HG03159 (cell line): ENCODE measurements around the gene CHI3L1.

Source experiments
- ATAC-seq: cut with Tn5 transposase; IDR thresholded peaks from one replicate; pipeline ENCODE4 v1.9.1; 2021; ENCODE audit warnings: mild to moderate bottlenecking, moderate library complexity; ENCODE audit not compliant: unreplicated experiment

The CHI3L1 gene

GRCh38 chr1:203153051-203153988 lies 33.2 kb downstream of the CHI3L1 start:
- no peak for ATAC-seq

GRCh38 chr1:203152158-203153034 lies 34.1 kb downstream of the CHI3L1 start:
- ATAC-seq, result no peak

GRCh38 chr1:203151362-203152157 lies 34.9 kb downstream of the CHI3L1 start:
- ATAC-seq, result no peak

GRCh38 chr1:203150511-203151297 lies 35.8 kb downstream of the CHI3L1 start:
- ATAC-seq, result no peak

GRCh38 chr1:203149188-203149840 lies 37.2 kb downstream of the CHI3L1 start:
- ATAC-seq, result no peak

- no peak for ATAC-seq
Measured at GRCh38 chr1:203148579-203148978, 37.9 kb downstream of the CHI3L1 start.

DNA sequence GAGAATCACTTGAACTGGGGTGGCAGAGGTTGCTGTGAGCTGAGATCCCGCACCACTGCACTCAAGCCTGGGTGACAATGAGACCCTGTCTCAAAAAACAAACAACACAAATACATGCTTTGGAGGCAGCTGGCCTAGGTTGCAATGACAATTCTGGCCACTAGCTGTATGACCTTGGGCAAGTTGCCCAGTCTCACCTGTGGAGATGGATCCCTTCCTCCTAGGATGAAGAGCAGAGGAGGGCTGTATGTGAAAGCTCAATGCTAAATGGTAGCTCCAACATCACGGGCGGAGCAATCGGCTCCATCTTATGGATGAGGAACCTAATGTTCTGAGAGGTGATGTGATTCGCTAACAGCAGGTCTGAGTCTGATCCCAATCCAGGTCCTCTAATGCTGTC lies 38.4 kb downstream of the CHI3L1 start:
- ATAC-seq, result no peak

DNA sequence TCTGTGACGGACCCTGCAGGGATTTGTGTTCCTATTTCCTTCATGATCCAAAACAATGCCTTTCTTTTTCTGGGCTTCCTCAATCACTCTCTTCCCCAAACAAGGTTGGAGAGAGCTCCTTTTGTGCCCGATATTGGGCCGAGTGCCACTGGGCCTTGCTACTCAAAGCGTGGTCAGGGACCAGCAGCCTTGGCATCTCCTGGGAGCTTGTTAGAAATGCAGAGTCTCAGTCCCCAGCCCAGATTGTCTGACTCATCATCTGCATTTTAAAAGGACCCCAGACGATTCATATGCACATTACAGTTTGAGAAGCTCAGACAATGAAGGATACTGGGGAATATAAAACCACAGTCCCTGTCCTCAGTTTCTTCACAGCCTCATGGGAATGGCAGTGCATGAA lies 39.1 kb downstream of the CHI3L1 start:
- ATAC-seq, result no peak

DNA sequence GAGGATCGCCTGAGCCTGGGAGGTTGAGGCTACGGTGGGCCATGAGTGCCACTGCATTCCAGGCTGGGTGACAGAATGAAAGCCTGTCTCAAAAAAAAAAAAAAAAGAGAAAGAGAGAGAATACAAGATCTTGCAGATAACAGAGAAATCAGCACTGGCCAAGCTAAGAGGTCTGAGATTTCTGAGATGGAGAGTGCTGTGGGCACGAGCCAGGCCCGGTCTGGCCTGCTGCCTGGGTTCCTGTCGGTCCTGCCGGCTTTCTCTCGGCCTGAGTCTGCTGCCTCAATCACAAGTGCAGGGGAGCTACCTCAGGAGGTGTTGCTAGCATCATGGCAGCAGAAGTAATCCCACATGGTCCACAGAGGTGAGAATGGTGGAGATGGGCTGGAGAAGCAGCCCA lies 40.0 kb downstream of the CHI3L1 start:
- no peak for ATAC-seq

DNA sequence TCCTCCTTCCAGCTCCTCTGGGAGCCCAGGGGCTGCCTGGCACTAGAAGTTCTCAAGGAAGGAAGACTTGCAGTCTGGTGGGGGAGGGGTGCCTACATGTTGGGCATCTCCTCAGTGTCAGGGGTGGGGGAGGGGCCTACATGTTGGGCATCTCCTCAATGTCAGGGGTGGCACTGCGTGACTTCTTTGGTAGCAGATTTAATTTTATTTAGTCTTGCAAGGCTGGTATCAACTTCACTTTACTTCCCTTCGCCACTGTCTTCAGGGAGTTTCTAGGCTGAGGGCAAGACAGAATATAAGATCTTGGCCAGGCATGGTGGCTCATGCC lies 40.5 kb downstream of the CHI3L1 start:
- no peak for ATAC-seq

GRCh38 chr1:203145321-203146041 lies 41.0 kb downstream of the CHI3L1 start:
- ATAC-seq, result no peak

- ATAC-seq, result no peak
Measured at GRCh38 chr1:203144661-203145060, 41.8 kb downstream of the CHI3L1 start.

- ATAC-seq, result no peak
Measured at GRCh38 chr1:203143641-203144040, 42.9 kb downstream of the CHI3L1 start.

GRCh38 chr1:203142684-203143408 lies 43.7 kb downstream of the CHI3L1 start:
- no peak for ATAC-seq

DNA sequence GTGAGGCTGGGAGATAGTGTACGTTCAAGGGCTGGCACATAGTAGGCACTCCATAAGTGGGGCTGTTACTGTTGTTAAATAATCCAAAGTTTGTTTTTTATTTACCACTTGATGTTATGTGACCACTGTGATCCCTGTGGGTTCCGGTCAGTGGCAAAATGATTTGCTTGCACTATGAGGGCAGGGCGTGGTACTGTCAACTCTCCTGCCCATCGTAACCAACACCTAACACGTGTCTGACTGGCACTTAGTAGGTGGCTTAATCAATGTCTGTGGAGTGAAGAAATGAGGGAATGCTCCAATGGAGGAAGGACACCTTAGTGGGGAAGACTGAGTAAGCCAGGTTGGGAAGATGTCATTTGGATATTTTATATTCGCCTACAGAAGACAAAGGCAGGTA lies 44.4 kb downstream of the CHI3L1 start:
- no peak for ATAC-seq

DNA sequence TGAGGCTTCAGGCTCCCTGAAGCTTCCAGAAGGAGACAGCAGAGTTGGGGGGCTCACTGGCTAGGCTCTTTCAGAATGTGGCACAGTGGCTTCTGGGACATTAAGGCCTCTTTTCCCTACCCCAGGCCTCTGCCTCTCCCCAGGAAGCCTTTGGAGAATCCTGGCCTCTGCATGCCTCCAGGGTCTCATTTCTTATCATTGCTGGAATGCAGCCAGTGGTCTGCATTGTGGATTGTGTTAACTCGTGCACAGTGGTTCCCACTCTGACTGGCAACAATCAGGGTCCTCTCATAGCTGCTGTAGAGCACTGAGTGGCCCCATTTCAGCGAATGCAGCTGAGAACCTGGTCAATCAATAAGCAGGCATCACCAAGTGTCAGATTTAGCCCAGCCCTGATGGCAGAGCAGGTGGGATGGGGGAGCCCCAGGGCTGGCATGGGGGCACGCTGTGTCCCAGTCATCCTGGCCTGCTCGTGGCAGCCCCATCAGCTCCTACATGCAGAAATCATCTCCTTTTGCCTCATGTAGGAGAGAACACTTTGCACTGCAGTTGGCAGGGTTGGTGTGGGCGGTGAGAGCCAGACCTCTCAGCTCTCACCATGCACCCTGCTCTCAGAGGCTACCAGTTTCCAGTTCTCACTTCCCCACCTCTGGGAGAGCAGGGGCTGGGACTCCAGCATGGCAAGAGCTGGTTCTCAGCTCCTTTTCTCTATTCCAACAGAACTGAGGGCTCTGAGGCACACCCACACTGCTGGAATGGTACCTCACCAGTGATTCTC lies 45.6 kb downstream of the CHI3L1 start:
- no peak for ATAC-seq

DNA sequence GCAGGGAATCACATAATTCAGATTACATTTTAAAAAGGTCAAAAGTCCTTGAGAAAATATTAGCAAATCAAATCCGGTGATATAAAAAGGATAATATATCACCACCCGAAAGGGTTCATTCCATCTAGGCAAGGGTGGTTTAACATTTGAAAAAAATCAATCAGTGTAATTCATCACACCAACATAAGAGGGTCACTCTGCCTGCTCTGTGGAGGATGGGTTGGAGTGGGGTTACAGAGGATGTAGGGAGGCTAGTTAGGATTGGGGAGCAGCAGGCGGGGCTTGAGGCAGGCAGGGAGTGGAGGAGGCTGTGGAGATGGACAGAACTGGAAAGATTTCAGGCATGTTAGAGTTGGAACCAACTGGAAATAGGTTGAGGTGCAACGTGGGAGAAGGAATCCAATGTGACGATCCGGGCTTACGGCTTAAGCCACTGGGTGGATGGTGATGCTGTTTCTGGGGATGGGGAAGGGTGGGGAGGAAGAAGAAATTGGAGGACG lies 46.5 kb downstream of the CHI3L1 start:
- no peak for ATAC-seq

GRCh38 chr1:203138066-203138465 lies 48.4 kb downstream of the CHI3L1 start:
- ATAC-seq, result no peak
